GM18873 (cell line): ENCODE results near the gene TNS3.
"Not testable (repeated sequence)": the region's sequence is repeated elsewhere in the genome, so short reads cannot be mapped to it uniquely, and the experiment has no call there.

ENCODE experiments used
- ATAC-seq: cut with Tn5 transposase; IDR thresholded peaks from one replicate; pipeline ENCODE4 v1.9.1; 2021; ENCODE audit warnings: mild to moderate bottlenecking, moderate library complexity, moderate number of reproducible peaks; ENCODE audit not compliant: unreplicated experiment, low FRiP score

TNS3 gene

DNA sequence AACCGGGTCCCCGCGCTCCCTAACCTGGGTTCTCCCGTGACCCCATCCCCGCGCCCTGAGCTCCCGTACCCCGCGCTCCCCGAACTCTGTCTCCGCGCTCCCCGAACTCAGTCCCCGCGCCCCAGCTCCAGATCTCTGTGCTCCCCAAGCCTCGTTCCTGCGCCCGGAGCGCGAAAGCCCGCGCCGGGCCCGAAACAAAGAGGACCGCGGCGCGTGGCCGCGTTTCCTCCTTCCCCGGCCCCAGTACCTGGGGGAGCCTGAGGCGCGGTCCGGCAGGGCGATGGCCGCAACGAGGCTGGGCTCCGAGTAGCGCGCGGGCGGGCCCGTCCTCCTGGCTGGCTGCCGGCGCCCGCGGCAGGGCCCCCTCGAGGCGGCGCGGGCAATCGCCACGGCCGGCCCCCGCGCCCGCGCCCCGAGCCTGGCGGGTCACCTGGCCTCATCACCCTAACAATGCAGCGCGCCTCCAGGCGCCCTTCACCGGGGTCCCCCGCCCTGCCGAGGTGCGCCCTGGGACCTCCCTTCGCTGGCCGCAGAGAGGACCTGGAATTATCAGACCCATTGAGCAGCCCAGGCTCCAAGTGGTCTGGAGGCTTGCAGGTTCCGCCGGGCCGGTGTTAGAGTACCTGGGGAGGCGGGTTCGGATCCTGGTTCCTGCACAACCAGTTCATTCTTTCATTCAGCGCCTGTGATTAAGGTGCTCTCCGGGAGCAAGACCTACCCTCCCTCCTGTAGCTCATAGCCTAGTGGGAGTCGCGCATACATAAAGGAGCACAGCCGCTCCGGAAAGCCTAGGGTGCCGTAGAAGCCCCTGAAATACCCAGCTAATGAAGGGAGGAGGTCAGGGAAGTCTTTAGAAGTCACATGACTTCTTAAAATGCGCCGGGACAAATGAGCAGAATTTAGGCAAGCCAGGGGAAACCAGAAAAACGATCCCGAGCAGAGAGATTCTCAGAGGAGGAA is at the start of gene TNS3:
Gene TNS3 (minus strand): TSS at position 308 of the 960 bp plus-strand sequence. CDS start 142,475 bp downstream, outside the sequence.
- no peak for ATAC-seq

DNA sequence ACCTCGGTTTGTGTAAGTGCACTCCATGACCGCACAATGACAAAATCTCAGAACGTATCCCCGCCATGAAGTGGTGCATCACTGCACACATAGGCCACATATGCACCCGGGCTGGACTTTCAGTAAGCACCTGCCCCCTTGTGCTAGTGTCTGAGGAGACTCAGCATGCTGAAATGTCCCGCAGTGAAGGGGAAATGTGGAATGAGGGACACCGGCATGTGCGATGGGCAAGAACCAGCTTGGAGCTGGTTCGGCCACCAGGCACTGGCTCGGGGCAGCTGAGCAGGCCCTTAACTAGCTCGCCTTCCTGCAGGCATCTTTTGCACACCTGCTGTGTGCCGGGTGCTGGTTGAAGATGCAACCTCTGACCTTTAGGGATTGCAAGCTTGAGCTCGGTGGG is 49.8 kb upstream of the TNS3 start:
- ATAC-seq = no peak

DNA sequence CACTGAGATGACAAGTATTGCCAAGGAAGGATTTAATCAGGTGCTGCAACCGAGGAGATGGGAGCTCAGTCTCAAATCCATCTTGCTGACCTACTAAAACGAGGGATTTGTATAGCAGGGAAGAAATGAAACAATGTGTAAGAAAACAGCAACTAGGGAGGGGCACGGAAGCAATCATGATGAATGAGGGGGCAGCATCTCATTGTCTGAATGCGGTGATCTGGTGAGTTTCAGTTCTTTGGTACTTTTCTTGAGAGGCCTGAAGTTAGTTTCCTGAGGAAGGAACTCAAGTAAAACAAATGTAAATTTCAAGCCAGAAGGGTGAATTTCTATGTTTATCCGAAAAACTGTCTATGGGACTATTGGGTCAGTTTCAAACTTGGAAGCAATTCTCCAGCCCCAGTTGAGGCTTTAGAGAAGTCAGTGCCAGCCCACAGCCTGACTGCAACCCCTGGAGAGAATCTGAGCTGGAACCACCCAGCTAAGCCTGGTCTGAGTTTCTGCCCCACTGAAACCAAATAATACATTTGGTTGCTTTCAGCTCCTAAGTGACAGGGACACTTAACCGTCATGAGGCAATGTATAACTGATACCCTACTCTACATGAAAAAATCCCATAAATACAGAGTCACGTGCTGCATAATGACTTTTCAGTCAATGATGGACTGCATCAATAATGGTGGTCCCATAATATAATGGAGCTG is 45.8 kb upstream of the TNS3 start:
- ATAC-seq = peak; percentile 66

DNA sequence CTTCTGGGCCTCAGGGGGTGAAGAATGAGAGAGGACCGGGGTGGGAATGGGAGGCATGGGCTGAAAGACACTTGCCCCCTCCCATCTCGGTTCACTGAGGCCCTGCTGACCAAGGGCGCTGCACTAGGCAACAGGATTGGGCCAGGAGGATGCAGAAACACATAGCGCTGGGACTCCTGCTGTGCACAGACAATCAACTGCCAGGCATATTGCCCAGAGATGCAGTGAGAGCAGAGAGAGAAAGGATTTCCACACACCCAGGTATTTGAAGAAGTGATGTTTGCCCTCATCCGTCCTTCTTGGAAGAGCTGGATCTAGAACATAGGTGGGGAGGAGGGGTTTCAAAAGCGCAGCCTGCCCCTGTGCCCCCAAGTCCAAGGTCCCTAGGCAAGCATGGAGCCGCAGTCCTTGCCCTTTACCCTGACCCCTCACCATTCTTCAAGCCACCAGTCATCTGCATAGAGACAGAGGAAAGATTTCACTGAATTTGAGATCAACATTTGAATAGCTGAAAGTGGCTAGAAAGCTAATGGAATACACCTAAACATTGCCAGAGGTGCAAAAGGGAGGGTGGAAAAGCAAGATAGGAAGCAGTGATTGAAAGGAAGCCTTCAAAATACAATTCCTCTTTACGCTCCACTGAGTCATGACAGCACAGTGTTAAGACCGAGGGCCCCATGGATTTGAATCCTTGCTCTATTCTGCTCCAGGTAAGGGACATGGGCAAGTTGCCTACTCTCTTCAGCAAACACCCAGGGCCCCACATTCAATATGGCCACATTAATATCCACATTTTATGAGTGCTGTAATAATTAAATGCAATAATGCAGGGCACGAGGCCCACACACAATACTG is 44.2 kb upstream of the TNS3 start:
- no peak for ATAC-seq

DNA sequence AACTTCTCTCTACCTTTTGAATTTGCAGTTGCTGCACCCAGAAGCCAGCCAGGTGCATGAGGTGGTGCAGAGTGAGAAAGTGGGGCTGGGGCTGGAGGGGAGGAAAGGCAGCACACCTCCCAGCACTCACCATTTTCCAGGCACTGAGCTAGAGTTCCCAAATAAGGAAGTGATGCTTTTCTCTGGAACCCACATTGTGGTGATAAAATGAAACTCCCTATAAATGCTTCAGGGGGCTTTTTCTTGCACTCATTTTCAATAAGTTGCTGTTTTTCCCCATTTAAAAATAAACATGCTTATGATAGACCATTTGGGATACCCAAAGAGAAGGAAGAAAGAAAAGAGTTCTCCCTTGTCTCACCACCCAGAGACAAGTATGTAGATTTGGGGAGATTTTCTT is 42.8 kb upstream of the TNS3 start:
- ATAC-seq = no peak

DNA sequence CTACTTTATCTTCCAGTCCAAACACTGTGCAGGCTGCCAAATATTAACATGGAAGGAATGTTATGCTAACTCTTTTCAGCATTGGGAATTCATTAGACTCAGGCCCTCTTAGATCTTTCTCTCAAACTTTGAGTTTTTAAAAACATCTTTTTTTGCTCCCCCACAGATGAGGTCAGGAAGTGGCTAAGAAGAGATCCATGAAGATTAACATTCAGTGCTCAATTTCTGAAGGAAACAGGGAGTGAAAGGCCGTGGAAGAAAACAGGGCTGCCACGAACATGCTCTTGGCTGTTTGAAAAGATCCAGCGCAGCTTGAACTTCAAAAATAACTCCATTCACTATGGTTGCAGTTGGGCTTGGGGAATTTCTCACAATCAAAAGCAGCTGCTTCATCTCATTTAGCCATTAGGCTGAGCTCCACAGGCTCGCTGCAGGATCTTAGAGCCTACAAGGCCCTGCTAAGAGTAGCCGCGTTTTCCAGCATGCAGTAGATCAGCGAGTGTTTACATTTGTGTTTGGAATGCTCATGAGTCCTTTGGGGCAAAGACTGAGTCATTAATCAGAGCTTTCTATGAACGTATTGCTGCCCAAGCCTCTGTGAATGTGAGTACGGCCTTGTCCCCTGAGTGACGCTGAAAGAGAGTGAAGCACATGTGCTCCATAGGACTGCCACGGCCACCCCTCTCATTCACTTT is 41.2 kb upstream of the TNS3 start:
- ATAC-seq = no peak

DNA sequence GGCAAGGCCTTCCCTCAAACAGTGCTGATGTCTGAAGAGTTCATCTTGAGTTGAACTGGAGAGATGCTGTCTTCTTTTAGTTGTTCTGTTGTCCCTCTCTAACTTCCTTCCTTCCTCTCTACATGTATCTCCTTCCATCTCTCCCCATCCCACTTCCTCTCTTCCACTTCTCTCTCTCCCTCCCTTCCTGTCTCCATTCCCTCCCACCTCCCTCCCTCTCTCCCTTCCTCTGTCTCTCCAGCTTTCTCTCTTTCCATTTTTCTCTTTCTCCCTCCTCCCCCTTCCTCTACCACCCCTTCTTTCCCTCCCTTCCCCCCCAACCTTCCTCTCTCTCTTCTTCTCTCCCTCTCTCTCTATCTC is 40.7 kb upstream of the TNS3 start:
- ATAC-seq = no peak

DNA sequence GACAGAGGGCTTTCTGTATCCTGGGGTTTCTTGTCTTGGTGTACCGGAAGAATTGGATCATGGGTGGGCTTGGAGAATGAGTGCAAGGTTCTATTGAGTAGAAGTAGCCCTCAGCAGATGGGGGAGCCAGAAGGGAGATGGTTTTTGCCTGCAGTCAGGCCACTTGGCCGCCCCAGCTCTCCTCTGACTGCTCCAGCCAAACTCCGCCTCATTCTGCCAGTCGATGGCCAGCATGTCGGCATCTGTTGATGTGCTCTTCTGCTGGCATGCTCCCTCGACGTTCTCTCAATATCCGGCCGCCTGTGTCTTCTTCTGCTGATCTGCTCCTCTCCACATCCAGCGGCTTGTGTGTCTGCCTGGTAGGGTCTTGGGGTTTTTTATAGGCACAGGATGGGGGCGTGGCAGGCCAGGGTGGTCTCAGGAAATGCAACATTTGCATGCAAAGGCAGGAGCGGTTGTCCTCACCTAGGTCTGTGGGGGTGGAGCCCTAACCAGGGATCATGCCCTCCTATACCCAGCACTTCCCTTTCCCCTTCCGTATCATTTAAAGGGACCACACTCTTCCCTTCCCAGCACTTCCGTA is 40.2 kb upstream of the TNS3 start:
- ATAC-seq = no peak

DNA sequence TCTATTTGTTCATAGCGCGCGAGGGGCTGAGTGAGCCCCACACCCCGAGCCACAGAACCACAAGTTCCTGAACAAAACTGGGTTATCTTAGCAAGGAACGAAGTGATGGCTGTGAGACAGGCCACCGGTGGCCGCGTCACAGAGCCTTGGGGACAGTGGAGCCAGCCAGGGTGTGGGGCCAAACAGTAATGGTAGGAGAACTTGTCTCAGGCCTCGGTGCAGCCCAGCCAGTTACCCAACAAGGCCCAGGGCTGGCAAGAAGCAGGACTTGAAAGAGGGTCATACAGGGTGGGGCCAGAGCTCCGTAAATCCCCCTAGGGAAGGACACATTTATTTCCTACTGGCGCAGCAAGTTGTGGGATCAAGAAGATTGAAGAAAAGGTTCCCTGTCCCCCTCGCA is 39.4 kb upstream of the TNS3 start:
- ATAC-seq = no peak

DNA sequence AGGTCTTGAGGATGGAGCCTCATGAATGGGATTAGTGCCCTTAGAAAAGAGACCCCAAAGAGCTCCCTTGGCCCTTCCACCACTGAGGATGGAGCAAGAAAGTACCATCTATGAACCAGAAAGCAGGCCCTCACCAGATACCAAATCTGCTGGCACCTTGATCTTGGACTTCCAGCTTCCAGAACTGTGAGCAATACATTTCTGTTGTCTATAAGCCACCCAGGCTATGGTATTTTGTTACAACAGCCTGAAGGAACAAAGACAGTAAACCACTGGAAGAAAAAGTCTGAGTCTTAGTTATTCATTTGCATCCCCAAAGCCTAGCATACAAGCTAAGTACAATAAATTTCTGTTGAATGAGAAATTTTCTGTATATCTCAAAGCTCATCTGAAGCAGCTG is 37.9 kb upstream of the TNS3 start:
- ATAC-seq = no peak

DNA sequence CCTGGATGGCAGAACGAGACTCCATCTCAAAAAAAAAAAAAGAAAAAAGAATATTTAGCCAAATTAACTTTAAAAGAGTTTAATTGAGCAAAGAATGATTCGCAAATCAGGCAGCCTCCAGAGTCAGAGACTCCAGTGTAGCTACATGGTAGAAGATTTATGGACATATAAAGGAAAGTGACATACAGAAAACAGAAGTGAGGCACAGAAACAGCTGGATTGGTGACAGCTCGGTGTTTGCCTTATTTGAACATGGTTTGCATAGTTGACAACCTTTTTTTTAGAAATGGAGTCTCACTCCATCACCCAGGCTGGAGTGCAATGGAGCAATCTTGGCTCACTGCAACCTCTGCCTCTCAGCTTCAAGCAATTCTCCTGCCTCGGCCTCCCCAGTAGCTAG is 35.2 kb upstream of the TNS3 start:
- no peak for ATAC-seq

DNA sequence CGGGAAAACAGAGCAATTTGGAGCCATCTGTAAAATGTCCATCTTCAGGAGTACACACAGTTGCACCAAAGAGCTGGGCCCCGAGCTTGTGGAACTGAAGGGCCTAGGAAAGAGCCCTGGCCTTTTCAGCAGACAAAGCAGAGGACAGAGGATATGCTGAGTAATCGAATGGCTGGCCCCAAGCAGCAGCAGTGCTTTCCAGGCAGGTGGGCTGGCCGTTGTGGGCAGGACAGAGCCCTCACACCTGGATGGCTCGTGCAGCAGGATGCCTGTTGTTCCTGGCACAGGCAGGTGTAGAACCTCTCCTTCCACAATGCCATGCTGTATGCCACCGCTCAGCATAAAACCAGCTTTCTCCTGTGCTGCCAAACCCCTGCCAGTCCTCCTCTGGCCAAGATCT is 32.5 kb upstream of the TNS3 start:
- no peak for ATAC-seq

DNA sequence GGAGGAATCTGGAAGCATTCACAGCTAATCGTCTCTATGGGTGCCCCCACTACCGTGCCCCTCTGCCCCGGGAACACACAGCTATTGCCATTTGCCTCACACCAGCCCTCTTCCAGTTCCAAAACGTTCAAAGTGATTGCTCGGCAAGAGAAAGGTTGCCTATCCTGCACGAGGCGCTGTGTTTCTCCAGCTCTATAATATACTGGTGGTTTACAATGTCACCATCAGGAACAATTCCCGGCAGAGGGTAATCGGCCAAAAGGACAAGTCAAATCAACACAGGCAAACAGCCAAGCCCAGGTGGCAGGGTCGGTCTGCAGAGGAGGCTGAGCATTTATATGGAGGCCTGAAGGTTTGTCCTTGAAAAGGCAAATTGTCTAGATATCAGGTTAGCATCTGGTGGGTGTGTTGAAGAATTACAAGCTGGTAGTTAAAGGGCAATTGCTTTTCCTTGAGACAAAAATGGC is 29.2 kb upstream of the TNS3 start:
- no peak for ATAC-seq

DNA sequence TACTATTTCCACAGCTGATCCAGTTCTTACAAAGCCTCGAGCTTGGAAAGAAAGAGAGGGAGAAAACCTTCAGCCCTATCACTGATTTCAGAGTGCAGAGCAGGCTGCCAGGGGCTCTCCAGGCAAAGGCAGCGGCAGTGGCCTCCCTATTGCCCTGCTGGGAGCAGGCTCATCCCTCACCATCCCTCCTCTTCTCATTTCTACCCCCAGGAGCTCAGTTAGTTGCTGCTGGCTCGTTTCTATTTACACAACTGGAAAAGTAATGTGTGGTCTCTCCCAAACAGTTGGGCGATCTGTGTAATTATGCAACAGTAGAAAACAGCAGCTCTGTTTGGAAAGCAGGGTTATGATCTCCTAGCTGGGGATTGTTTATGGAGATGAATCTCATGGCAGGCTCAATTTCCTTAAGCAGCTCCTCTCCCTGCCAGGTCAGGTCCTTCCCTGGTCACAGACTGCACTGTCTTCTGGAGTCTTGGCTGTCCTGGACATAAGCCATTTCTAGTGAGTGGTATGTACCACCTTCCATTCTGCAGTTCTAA is 28.7 kb upstream of the TNS3 start:
- no peak for ATAC-seq

DNA sequence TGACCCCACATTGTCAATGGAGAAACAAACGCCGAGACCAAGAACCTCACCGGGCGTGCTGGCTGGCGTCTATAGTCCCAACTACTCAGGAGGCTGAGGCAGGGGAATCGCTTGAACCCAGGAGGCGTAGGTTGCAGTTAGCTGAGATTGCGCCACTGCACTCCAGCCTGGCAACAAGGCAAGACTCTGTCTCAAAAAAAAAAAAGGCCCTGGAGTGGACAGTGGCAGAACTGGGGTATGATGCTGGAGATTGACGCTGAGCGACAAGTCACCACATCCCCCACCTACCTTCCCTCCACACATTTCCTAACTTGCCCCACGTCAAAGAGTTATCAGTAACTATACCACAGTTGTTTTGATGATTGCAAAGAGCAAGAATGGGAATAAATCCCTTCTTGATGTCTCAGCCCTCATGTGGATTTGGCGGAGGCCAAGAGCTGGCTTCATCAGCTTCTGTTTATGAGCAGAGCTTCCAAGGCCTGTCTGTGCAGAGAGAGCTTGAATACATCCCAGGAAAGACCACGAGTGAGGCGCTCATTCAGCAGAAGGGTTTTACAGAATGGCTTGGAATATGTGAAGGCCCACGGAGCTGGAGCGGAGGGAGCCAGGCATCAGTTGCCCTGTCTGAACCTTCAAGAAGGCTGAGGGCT is 28.0 kb upstream of the TNS3 start:
- ATAC-seq = no peak

DNA sequence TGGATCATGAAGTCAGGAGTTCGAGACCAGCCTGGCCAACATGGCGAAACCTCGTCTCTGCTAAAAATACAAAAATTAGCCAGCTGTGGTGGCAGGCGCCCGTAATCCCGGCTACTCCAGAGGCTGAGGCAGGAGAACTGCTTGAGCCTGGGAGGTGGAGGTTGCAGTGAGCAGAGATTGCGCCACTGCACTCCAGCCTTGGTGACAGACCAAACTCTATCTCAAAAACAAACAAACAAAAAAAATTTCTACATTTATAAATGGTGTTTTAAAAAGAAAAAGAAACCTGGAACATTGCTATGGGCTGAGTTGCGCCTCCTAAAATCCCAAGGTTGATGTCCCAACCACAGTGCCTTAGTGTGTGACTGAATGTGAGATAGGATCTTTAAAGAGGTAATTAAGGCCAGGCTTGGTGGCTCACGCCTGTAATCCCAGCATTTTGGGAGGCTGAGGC is 24.7 kb upstream of the TNS3 start:
- not testable (repeated sequence) for ATAC-seq

DNA sequence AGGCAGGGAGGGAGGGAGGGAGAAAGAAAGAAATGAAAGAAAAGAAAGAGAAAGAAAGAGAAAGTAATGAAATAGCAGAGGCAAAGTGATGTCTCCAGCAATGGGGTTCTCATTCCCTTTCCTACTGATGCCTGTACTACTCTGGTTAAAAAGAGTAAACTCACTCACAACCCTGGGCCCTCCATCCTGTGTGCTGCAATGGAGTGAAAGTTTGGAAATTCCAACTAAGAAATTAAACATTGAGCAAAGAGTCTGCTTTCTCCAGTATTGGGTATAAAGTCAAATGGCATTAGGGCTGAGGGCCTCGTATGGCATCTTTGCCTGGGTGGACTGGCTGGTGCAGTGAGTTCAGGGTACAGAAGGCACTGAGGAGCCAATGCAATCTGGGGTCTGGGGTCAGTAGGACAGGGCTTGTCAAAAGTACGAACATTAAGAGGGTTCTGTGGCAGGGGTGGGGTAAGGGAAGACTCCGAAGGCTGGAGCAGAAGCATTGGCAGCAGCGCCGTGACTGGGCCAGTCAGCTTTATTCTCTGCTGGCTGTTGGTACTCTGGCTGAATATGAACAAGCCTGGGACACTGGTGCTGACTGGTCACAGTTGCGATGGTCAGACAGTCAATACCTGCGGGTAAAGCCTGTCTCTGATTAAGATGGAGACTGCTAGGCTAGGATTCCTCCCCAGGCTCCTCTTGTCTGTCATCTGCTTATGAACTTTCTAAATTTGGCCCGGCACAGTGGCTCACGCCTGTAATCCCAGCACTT is 24.1 kb upstream of the TNS3 start:
- ATAC-seq = no peak

DNA sequence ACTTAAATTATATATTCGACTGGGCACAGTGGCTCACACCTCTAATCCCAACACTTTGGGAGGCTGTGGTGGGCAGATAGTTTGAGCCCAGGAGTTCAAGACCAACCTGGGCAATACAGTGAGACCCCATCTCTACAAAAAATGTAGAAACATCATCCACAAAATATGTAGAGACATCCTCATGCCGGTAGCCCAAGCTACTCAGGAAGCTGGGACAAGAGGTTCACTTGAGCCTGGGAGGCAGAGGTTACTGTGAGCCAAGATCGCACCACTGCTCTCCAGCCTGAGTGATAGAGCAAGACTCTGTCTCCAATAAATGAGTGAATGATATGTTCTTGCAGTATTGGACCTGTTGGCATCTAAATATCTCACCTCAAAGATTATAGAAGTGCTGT is 22.6 kb upstream of the TNS3 start:
- no peak for ATAC-seq
